IPS DF 6.9 (cell line): ENCODE results near the gene MAST4.

ENCODE experiments used
- DNase-seq: peaks from one replicate; pipeline ENCODE4 v3.0.0-alpha.2; 2013; ENCODE audit warnings: low read depth, low spot score
- H3K27ac ChIP-seq: one replicate; pipeline ENCODE4 v1.5.1; 2013; ENCODE audit warnings: low read length, control low read depth
- H3K27me3 ChIP-seq: 2 replicates; pipeline ENCODE4 v1.6.1; 2013; ENCODE audit warnings: mild to moderate bottlenecking, low read length; ENCODE audit not compliant: control insufficient read depth, insufficient read depth
- H3K36me3 ChIP-seq: 2 replicates; pipeline ENCODE4 v1.6.1; 2013; ENCODE audit warnings: low read length; ENCODE audit not compliant: control insufficient read depth, insufficient read depth
- H3K4me1 ChIP-seq: 2 replicates; pipeline ENCODE4 v1.6.1; 2013; ENCODE audit warnings: low read length; ENCODE audit not compliant: control insufficient read depth, insufficient read depth
- H3K4me3 ChIP-seq: 2 replicates; pipeline ENCODE4 v1.5.1; 2013; ENCODE audit warnings: mild to moderate bottlenecking, low read length
- H3K9me3 ChIP-seq: 2 replicates; pipeline ENCODE4 v1.6.1; 2013; ENCODE audit warnings: low read length, inconsistent platforms; ENCODE audit not compliant: control insufficient read depth, insufficient read depth
- WGBS: extraction: QIAGEN DNeasy Blood & Tissue Kit; methylation state at CpG from one replicate; pipeline ENCODE4 v1.1.7; 2013; ENCODE audit warnings: mixed read lengths, missing lambda C conversion rate; ENCODE audit not compliant: insufficient read length, insufficient coverage; 5-methylcytosine and 5-hydroxymethylcytosine counted together

Gene MAST4

DNA sequence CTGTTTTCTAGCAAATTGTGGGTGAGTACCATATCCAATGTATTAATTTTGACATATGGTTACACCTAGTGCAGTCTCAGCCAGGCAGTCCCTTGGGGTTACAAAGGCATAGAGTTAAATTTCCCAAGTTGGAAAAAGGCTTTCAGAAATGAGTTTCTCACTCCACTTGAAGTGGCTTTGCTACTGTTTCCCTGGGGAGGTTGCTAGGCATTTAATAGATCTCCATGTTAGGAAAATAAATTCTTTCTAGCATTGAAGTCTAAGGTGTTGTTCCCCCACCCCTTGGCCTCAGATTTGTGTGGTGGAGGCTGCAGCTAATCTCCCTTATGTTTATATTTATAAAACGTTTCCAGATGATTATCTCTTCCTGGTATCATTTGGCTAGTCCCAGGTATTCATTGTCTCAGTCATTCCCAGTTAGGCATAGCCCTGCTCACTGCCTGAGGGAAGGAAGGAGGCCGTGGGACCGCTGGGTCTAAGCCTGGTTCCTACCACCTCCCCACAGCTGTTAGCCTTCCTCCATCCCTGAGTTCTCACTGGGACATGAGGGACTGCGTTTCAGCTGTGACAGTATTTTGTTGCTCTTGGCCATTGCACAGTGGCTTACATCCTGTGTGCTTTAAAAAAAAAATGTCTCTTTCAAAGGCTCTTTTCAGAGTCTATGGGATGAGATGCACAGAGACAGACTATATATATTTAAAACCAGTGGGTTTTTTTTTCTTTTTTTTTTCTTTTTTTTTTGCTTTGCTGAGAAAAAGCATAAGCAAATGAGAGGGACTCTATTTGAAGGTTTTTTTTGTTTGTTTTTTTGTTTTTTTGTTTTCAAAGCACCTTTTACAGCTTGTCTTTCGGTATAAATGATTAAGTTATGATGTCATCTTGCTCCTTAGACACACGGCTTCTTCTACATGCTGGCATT lies 121.5 kb downstream of the MAST4 start:
- no CpG with 5 or more reads among the region's 6 CpGs for WGBS
- DNase-seq, result no peak

DNA sequence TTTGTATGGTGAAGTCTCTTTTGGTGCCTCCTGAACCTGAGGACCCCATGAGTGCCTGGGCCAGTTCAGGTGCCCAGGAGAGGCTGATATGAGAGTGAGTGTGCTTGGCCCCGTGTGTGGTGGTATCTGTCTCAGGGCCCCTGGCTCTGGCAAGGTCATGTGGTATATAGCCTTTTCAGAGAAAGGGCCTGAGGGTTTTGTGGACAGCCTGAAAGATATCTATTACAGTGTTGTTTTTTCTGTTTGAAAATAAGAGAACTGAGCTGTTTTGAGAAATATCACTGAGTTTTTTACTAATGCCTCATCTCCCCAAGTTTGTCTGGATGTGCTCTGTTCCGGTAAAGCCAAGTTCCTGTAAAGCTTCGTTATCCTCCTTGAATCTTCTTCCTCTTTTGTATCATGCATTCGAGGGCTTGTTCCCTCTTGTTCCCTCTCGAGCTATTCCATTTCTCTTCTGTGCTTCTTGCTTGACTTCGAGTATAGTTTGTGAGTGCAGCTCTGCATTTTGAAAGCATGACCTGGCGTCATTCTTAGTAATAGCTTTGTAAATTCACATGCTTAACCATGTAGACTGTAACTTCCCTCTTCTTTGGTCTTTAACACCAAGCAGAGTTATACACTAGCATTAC lies 122.3 kb downstream of the MAST4 start:
- H3K36me3 ChIP-seq, result no peaks in the 10 kb centered on the region
- no peak for DNase-seq

More for the DNA sequence above, 121.5 kb downstream of the MAST4 start:
- Histone ChIP-seq H3K4me1 (0 out of 2 replicates have a peak, but pooled peaks cover 2% of the 10 kb centered on the region), H3K27ac (no peak overlapping the region), H3K9me3 (no peaks in the 10 kb centered on the region), H3K4me3 (no peak overlapping the region), H3K27me3 (no peaks in the 10 kb centered on the region), H3K36me3 (no peaks in the 10 kb centered on the region)

DNA sequence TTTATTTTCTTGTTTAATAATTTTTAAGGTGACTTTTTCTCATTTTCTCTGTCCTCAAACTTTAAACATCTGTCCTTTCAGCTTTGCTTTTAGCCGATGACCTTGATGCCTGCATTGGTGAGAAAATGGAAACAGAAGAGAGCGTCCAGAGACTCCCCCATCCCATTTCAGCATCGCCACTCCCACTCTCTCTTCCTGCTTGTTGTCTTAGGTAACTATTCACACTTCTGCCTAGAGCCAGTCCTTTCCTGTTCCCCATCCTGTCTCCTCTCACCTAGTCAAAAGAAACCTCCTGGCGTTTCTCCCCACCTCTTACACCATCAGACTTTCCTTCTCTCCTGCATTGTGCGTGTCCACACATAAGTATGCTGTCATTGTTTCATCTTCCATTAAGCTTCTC lies 124.6 kb downstream of the MAST4 start:
- Histone ChIP-seq H3K4me1 (0 out of 2 replicates have a peak, but pooled peaks cover 2% of the 10 kb centered on the region), H3K27ac (no peak overlapping the region), H3K27me3 (no peaks in the 10 kb centered on the region), H3K4me3 (no peak overlapping the region), H3K9me3 (no peaks in the 10 kb centered on the region), H3K36me3 (no peaks in the 10 kb centered on the region)
- DNase-seq, result no peak
- WGBS, result no CpG with 5 or more reads among the region's 5 CpGs

More for the DNA sequence above, 122.3 kb downstream of the MAST4 start:
- Histone ChIP-seq H3K4me3 (no peak overlapping the region), H3K4me1 (0 out of 2 replicates have a peak, but pooled peaks cover 2% of the 10 kb centered on the region), H3K27me3 (no peaks in the 10 kb centered on the region), H3K9me3 (no peaks in the 10 kb centered on the region), H3K27ac (no peak overlapping the region)
- no CpG with 5 or more reads among the region's 7 CpGs for WGBS

DNA sequence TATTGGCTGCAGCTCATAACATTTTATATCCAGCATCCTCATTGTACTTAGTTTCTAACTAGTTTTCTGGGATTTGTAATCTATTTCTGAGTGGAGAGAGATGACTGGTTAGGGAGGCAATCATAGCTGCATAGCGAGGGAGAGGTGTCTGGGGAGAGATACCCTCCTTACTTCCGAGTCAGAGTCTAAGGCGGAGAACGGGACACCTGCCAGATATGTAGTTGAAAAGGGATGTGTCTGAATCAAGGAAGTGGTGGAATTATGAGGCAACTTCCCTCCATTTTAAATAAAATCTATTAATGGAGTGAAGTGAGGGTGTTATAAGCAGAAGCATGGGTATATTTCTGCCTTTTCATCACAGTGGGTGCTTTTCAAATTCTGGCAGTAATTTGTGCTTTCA lies 126.5 kb downstream of the MAST4 start:
- no peak for DNase-seq
- no CpG with 5 or more reads among the region's 4 CpGs for WGBS

DNA sequence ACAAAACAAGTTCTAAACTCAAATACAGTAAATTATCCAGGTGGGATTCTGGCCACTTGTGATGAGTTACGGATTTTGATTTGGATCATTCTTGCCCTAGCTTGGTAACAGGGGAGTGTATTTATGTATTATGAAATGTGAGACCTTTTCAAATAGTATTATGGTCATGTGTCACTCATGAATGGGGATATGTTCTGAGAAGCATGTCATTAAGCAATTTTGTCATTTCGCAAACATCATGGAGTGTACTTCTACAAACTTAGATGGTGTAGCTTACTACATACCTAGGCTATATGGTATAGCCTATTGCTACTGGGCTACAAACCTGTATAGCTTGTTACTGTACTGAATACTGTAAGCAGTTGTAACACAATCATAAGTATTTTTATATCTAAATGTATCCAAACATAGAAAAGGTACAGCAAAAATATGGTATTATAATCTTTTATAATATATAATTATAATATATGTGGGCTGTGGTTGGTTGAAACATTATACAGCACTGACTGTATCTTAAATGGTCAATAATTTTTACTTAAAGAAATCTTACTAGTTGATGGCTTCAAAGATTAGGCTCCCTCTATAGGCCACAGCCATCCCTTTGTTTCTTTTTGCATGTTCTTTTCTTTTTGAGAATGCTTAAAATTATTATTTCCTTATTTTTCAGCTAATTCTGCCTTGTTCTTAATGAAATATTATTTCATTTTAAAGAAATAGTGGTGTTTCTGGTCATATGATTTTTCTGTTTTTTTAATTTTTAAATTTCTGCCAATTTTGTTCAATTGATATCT lies 128.4 kb downstream of the MAST4 start:
- no peak overlapping the region for H3K4me3 ChIP-seq
- 0 out of 2 replicates have a peak, but pooled peaks cover 2% of the 10 kb centered on the region for H3K4me1 ChIP-seq
- DNase-seq, result no peak
- H3K9me3 ChIP-seq, result no peaks in the 10 kb centered on the region
- whole genome bisulfite sequencing, result no CpG with 5 or more reads among the region's 2 CpGs
- no peaks in the 10 kb centered on the region for H3K27me3 ChIP-seq
- no peak overlapping the region for H3K27ac ChIP-seq
- H3K36me3 ChIP-seq, result no peaks in the 10 kb centered on the region

More for the DNA sequence above, 126.5 kb downstream of the MAST4 start:
- Histone ChIP-seq H3K4me3 (no peak overlapping the region), H3K9me3 (no peaks in the 10 kb centered on the region), H3K36me3 (no peaks in the 10 kb centered on the region), H3K27ac (no peak overlapping the region), H3K27me3 (no peaks in the 10 kb centered on the region), H3K4me1 (0 out of 2 replicates have a peak, but pooled peaks cover 2% of the 10 kb centered on the region)

DNA sequence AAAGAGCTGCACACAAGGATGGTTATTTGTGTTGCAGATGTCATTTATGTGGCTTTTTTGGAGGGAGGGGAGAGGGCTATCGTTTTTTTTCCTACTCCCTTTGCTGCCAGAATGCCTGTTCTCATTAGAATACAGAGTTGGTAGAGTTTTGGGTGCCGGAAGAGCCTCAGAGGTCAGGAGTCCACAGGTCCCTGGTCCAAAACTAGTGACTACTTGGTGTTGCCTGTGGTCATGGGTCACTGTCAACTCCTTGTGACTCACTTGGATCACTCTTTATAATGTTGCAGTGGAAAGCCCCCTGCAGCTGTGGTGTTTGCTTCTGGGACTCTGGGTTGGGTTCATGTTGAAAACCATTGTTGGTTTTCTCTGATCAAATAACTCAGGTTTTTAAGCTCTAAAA lies 131.4 kb downstream of the MAST4 start:
- no peaks in the 10 kb centered on the region for H3K27me3 ChIP-seq
- H3K4me1 ChIP-seq, result no peaks in the 10 kb centered on the region
- H3K27ac ChIP-seq, result no peak overlapping the region
- H3K4me3 ChIP-seq, result no peak overlapping the region
- WGBS, result no CpG with 5 or more reads among the region's 2 CpGs
- no peaks in the 10 kb centered on the region for H3K36me3 ChIP-seq
- no peaks in the 10 kb centered on the region for H3K9me3 ChIP-seq
- DNase-seq, result no peak

DNA sequence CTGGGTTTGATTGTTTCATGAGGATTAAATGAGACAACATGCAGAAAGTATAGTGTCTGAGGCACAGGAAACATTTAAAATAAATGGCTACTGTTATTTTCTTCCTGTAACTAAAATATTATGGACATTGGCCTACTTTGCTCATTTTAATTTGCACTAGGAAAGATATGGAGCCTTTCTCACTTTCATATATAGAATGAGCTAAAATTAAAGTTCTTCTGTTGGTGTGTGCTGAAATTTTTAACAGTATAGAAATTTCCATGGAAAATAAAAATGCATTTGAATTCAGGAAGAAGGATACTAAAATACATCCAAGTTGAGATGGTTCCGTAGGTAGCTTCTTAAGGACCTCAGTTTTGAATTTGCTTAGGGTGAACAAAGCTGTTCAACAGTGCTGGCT lies 131.9 kb downstream of the MAST4 start:
- H3K36me3 ChIP-seq, result no peaks in the 10 kb centered on the region
- no peak overlapping the region for H3K27ac ChIP-seq
- H3K4me1 ChIP-seq, result no peaks in the 10 kb centered on the region
- H3K9me3 ChIP-seq, result no peaks in the 10 kb centered on the region
- no peaks in the 10 kb centered on the region for H3K27me3 ChIP-seq
- WGBS, result no CpG with 5 or more reads among the region's 1 CpG
- no peak for DNase-seq
- no peak overlapping the region for H3K4me3 ChIP-seq

DNA sequence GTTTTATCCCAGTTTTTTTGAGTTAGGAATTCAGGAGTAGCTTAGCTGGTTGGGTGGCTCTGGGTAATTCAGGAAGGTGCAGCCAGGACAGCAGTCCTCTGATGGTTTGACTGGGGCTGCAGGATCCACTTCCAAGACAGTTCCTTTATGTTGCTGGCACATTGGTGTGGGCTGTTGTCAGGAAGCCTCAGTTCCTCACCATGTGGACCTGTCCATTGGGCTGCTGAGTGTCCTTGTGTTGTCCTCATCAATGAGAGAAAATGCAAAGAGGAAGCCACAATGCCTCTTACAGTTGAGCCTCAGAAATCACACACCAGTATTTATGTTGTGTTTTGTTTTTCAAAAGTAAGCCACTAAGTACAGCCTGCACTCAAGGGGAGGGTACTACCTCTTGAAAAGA lies 140.9 kb downstream of the MAST4 start:
- Histone ChIP-seq H3K36me3 (no peaks in the 10 kb centered on the region), H3K4me1 (peaks cover 2% of the 10 kb centered on the region; the same call in 1 of the 2 replicates), H3K27me3 (no peaks in the 10 kb centered on the region), H3K27ac (no peak overlapping the region), H3K9me3 (no peaks in the 10 kb centered on the region), H3K4me3 (no peak overlapping the region)
- no peak for DNase-seq

DNA sequence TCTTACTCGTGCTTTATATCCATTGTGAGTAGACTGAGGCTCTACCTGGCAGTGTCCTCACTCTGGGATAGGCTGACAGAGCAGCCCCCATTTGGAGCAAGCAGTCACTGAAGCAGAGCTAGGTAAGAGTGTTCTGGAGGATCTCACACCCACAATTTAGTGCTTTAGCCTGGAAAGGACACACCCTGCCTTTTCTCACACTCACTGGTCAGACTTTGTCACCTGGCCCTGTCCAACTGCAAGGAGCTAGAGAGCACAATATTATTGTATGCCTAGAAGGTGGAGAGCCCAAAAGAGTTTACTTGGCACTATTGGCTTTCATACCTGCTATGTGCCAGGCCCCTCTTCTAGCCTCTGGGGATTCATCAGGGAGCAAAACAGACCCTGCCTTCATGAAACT lies 141.9 kb downstream of the MAST4 start:
- H3K36me3 ChIP-seq, result no peaks in the 10 kb centered on the region
- no peak overlapping the region for H3K27ac ChIP-seq
- no CpG with 5 or more reads among the region's 1 CpG for WGBS
- peaks cover 2% of the 10 kb centered on the region; the same call in 1 of the 2 replicates for H3K4me1 ChIP-seq
- no peak overlapping the region for H3K4me3 ChIP-seq
- no peak for DNase-seq
- H3K27me3 ChIP-seq, result no peaks in the 10 kb centered on the region
- no peaks in the 10 kb centered on the region for H3K9me3 ChIP-seq

DNA sequence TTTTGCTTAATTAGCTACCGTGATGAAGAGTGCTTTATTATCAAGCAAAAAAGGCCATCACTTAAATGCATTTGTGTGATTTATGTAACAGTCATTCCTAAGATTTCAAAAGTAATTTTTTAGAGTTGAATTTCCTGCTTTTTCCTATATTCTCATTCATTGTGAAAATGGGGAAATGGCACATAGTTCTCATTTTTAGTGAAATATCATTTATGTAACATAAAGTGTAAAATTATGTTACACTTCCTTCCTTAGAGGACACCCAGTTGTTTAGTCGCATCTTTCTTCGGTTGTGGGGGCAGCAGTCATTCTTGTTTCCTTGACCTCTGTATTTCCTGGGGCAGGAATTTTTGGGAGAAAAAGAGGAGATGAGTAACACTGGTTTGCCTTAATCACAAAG lies 142.8 kb downstream of the MAST4 start:
- H3K9me3 ChIP-seq, result no peaks in the 10 kb centered on the region
- H3K4me1 ChIP-seq, result 0 out of 2 replicates have a peak, but pooled peaks cover 2% of the 10 kb centered on the region
- no peaks in the 10 kb centered on the region for H3K27me3 ChIP-seq
- WGBS, result no CpG with 5 or more reads among the region's 3 CpGs
- DNase-seq, result no peak
- H3K27ac ChIP-seq, result no peak overlapping the region
- H3K36me3 ChIP-seq, result no peaks in the 10 kb centered on the region
- H3K4me3 ChIP-seq, result no peak overlapping the region
